Endothelial cell (in vitro differentiated cells): Measurements from ENCODE around the gene GAN. TPM values are rescaled to one million over a fixed set of nuclear protein-coding genes. Genes with fewer than 3 reads are reported as not detected.
"Not testable (repeated sequence)": the region's sequence is repeated elsewhere in the genome, so short reads cannot be mapped to it uniquely, and the experiment has no call there.

ENCODE experiments used
- DNase-seq: peaks from one replicate; pipeline ENCODE4 v3.0.0; 2021; ENCODE audit warnings: low spot score
- H3K27ac Mint-ChIP-seq: one replicate; pipeline ENCODE4 v1.8.0; 2021; ENCODE audit warnings: mixed read lengths, inconsistent platforms; ENCODE audit not compliant: unreplicated experiment
- H3K27me3 Mint-ChIP-seq: one replicate; pipeline ENCODE4 v1.8.0; 2021; ENCODE audit warnings: mild to moderate bottlenecking, moderate library complexity, mixed read lengths, inconsistent platforms; ENCODE audit not compliant: unreplicated experiment
- H3K36me3 Mint-ChIP-seq: one replicate; pipeline ENCODE4 v1.8.0; 2021; ENCODE audit warnings: mild to moderate bottlenecking, low read depth, mixed read lengths, inconsistent platforms; ENCODE audit not compliant: unreplicated experiment
- H3K4me1 Mint-ChIP-seq: one replicate; pipeline ENCODE4 v1.8.0; 2021; ENCODE audit warnings: mild to moderate bottlenecking, mixed read lengths, inconsistent platforms; ENCODE audit not compliant: unreplicated experiment
- H3K4me3 Mint-ChIP-seq: one replicate; pipeline ENCODE4 v1.8.0; 2021; ENCODE audit warnings: mild to moderate bottlenecking, mixed read lengths, inconsistent platforms; ENCODE audit not compliant: unreplicated experiment
- H3K9me3 Mint-ChIP-seq: one replicate; pipeline ENCODE4 v1.8.0; 2021; ENCODE audit warnings: mixed read lengths, inconsistent platforms; ENCODE audit not compliant: unreplicated experiment
- CTCF ChIP-seq: fragments of 200-600 bp; sonication (generic); IDR thresholded peaks from one replicate; pipeline ENCODE4 v1.5.0; 2021; ENCODE audit warnings: antibody characterized with exemption; ENCODE audit not compliant: unreplicated experiment
- total RNA-seq: library from RNA; stranded (reverse); fragmentation: NEBNext Ultra II Directional; extraction: Animal tissue kit (Norgen Biotek cat#: 25700); gene quantifications from one replicate; pipeline ENCODE4 v1.2.1, GENCODE V29; 2021; ENCODE audit not compliant: unreplicated experiment

The GAN gene
- total RNA-seq, 1 donor from 2014 or later, result 24.2 TPM

GRCh38 chr16:81329947-81330346 is 15.2 kb downstream of the GAN start:
- no peaks in the 10 kb centered on the region for H3K9me3 Mint-ChIP-seq
- DNase-seq, result no peak
- no peaks in the 10 kb centered on the region for H3K4me1 Mint-ChIP-seq
- no peak overlapping the region for H3K4me3 Mint-ChIP-seq
- H3K36me3 Mint-ChIP-seq, result no peaks in the 10 kb centered on the region
- H3K27ac Mint-ChIP-seq, result no peak overlapping the region
- no peak for TF ChIP-seq CTCF
- H3K27me3 Mint-ChIP-seq, result peaks cover 4% of the 10 kb centered on the region

DNA sequence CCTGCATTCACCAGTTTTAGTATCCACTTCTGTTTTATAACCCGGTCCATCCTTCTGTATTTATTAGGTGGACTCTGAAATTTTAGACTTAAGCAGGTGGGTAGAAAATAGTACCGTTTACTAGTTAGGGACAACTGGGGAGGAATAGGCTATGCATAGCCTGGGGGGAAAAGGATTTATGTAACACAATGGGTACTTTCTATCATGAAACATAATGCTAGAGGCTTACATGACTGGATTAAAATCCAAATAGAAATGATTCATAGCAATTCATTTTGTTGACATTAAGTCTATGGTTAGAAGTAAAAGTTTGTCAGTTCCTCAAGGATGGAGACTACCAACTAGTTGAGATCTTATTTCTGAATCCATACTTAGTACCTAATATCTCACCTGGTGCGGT is 18.6 kb downstream of the GAN start:
- H3K9me3 Mint-ChIP-seq, result no peaks in the 10 kb centered on the region
- H3K4me1 Mint-ChIP-seq, result peaks cover 2% of the 10 kb centered on the region
- H3K27me3 Mint-ChIP-seq, result peaks cover 4% of the 10 kb centered on the region
- TF ChIP-seq CTCF, result no peak
- no peak overlapping the region for H3K27ac Mint-ChIP-seq
- no peak for DNase-seq
- H3K4me3 Mint-ChIP-seq, result no peak overlapping the region
- H3K36me3 Mint-ChIP-seq, result peaks cover 3% of the 10 kb centered on the region

DNA sequence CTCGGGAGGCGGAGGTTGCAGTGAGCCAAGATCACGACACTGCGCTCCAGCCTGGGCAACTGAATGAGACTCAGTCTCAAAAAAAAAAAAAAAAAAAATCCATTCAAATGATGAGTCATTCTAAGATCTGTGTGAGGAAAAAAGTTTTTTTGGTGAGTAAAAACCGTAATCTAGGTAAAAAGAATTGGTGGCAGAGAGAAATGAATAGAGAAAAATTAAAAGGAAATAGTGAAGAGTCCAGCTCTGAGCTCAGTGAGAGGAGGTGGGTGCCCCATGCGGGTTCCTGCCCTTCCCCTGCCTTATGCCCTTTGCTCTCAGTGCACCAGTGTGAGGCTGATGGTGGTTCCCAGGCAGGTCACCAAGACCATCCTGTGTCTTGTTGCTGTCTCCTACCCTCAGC is 20.9 kb downstream of the GAN start:
- peaks cover 20% of the 10 kb centered on the region for H3K4me1 Mint-ChIP-seq
- no peak overlapping the region for H3K4me3 Mint-ChIP-seq
- no peak for DNase-seq
- peaks cover 4% of the 10 kb centered on the region for H3K36me3 Mint-ChIP-seq
- H3K27me3 Mint-ChIP-seq, result peaks cover 10% of the 10 kb centered on the region
- no peak for TF ChIP-seq CTCF
- no peak overlapping the region for H3K27ac Mint-ChIP-seq
- peaks cover under 1% of the 10 kb centered on the region for H3K9me3 Mint-ChIP-seq

GRCh38 chr16:81337097-81337496 is 22.3 kb downstream of the GAN start:
- no peak for DNase-seq
- peaks cover 6% of the 10 kb centered on the region for H3K27me3 Mint-ChIP-seq
- H3K27ac Mint-ChIP-seq, result no peak overlapping the region
- H3K4me3 Mint-ChIP-seq, result no peak overlapping the region
- peaks cover 9% of the 10 kb centered on the region for H3K36me3 Mint-ChIP-seq
- no peak for TF ChIP-seq CTCF
- peaks cover 20% of the 10 kb centered on the region for H3K4me1 Mint-ChIP-seq
- H3K9me3 Mint-ChIP-seq, result peaks cover 4% of the 10 kb centered on the region

DNA sequence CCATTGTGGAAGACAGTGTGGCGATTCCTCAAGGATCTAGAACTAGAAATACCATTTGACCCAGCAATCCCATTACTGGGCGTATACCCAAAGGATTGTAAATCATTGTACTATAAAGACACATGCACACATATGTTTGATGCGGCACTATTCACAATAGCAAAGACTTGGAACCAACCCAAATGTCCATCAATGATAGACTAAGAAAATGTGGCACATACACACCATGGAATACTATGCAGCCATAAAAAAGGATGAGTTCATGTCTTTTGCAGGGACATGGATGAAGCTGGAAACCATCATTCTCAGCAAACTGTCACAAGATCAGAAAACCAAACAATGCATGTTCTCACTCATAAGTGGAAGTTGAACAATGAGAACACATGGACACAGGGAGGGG is 30.4 kb downstream of the GAN start:
- Mint-ChIP-seq H3K36me3 (peaks cover 31% of the 10 kb centered on the region), H3K9me3 (peaks cover 15% of the 10 kb centered on the region)
- H3K27me3 Mint-ChIP-seq, H3K27ac Mint-ChIP-seq, H3K4me1 Mint-ChIP-seq, DNase-seq, H3K4me3 Mint-ChIP-seq: not testable (repeated sequence)

GRCh38 chr16:81347425-81347824 is 32.7 kb downstream of the GAN start:
- Mint-ChIP-seq H3K36me3 (peaks cover 26% of the 10 kb centered on the region), H3K4me1 (no peaks in the 10 kb centered on the region), H3K27ac (no peak overlapping the region), H3K27me3 (no peaks in the 10 kb centered on the region), H3K9me3 (peaks cover 11% of the 10 kb centered on the region), H3K4me3 (no peak overlapping the region)
- no peak for DNase-seq
- TF ChIP-seq CTCF, result no peak
